ENCODE data around the gene HLF. TPM values are rescaled to one million over a fixed set of nuclear protein-coding genes. Genes with fewer than 3 reads are reported as not detected.
"Not testable (repeated sequence)": the region's sequence is repeated elsewhere in the genome, so short reads cannot be mapped to it uniquely, and the experiment has no call there.

HLF gene
- total RNA-seq, 2 experiments from 2014 or later = 0.19 to 0.32 TPM

- Mint-ChIP-seq H3K4me1 (no peaks in the 10 kb centered on the region), H3K36me3 (no peaks in the 10 kb centered on the region), H3K9me3 (no peaks in the 10 kb centered on the region), H3K27me3 (no peaks in the 10 kb centered on the region), H3K4me3 (no peak overlapping the region), H3K27ac (no peak overlapping the region)
- no peak for DNase-seq
Observed at GRCh38 chr17:55317284-55317683, 52.5 kb downstream of the HLF start.

- no peak for DNase-seq
- H3K36me3 Mint-ChIP-seq = no peaks in the 10 kb centered on the region
- H3K9me3 Mint-ChIP-seq = no peaks in the 10 kb centered on the region
- H3K27me3 Mint-ChIP-seq = no peaks in the 10 kb centered on the region
- no peaks in the 10 kb centered on the region for H3K4me1 Mint-ChIP-seq
- no peak overlapping the region for H3K4me3 Mint-ChIP-seq
- H3K27ac Mint-ChIP-seq = no peak overlapping the region
Observed at GRCh38 chr17:55318081-55318480, 53.3 kb downstream of the HLF start.

- Mint-ChIP-seq H3K4me3 (no peak overlapping the region), H3K4me1 (no peaks in the 10 kb centered on the region), H3K27me3 (no peaks in the 10 kb centered on the region), H3K36me3 (no peaks in the 10 kb centered on the region), H3K9me3 (no peaks in the 10 kb centered on the region), H3K27ac (no peak overlapping the region)
- DNase-seq = no peak
Observed at GRCh38 chr17:55318715-55319487, 54.1 kb downstream of the HLF start.

GRCh38 chr17:55319933-55320593 is 55.3 kb downstream of the HLF start:
- Mint-ChIP-seq H3K9me3 (no peaks in the 10 kb centered on the region), H3K27me3 (no peaks in the 10 kb centered on the region), H3K4me3 (no peak overlapping the region), H3K36me3 (no peaks in the 10 kb centered on the region), H3K4me1 (no peaks in the 10 kb centered on the region), H3K27ac (no peak overlapping the region)
- DNase-seq = no peak

GRCh38 chr17:55320594-55321426 is 56.0 kb downstream of the HLF start:
- Mint-ChIP-seq H3K9me3 (no peaks in the 10 kb centered on the region), H3K27me3 (no peaks in the 10 kb centered on the region), H3K36me3 (no peaks in the 10 kb centered on the region), H3K4me3 (no peak overlapping the region), H3K27ac (no peak overlapping the region), H3K4me1 (no peaks in the 10 kb centered on the region)
- DNase-seq = no peak

- DNase-seq = no peak
- no peaks in the 10 kb centered on the region for H3K27me3 Mint-ChIP-seq
- no peaks in the 10 kb centered on the region for H3K9me3 Mint-ChIP-seq
- H3K27ac Mint-ChIP-seq = no peak overlapping the region
- no peaks in the 10 kb centered on the region for H3K36me3 Mint-ChIP-seq
- no peak overlapping the region for H3K4me3 Mint-ChIP-seq
- H3K4me1 Mint-ChIP-seq = no peaks in the 10 kb centered on the region
Observed at GRCh38 chr17:55321427-55322060, 56.8 kb downstream of the HLF start.

- H3K4me3 Mint-ChIP-seq = no peak overlapping the region
Observed at GRCh38 chr17:55322453-55322985, 57.8 kb downstream of the HLF start.

GRCh38 chr17:55323518-55324295 is 58.9 kb downstream of the HLF start:
- Mint-ChIP-seq H3K4me3 (no peak overlapping the region), H3K36me3 (no peaks in the 10 kb centered on the region), H3K9me3 (no peaks in the 10 kb centered on the region), H3K27ac (no peak overlapping the region), H3K27me3 (no peaks in the 10 kb centered on the region), H3K4me1 (no peaks in the 10 kb centered on the region)
- no peak for DNase-seq

More at GRCh38 chr17:55322453-55322985, 57.8 kb downstream of the HLF start:
- no peaks in the 10 kb centered on the region for H3K36me3 Mint-ChIP-seq
- no peaks in the 10 kb centered on the region for H3K27me3 Mint-ChIP-seq
- no peaks in the 10 kb centered on the region for H3K9me3 Mint-ChIP-seq
- no peaks in the 10 kb centered on the region for H3K4me1 Mint-ChIP-seq
- no peak overlapping the region for H3K27ac Mint-ChIP-seq
- no peak for DNase-seq

- Mint-ChIP-seq H3K9me3 (peaks cover 2% of the 10 kb centered on the region), H3K36me3 (peaks cover 2% of the 10 kb centered on the region), H3K27me3 (no peaks in the 10 kb centered on the region), H3K4me1 (no peaks in the 10 kb centered on the region), H3K27ac (no peak overlapping the region), H3K4me3 (no peak overlapping the region)
- no peak for DNase-seq
Observed at GRCh38 chr17:55324296-55324978, 59.7 kb downstream of the HLF start.

GRCh38 chr17:55325406-55325805 is 60.6 kb downstream of the HLF start:
- peaks cover 2% of the 10 kb centered on the region for H3K9me3 Mint-ChIP-seq
- H3K4me1 Mint-ChIP-seq = no peaks in the 10 kb centered on the region
- no peak overlapping the region for H3K4me3 Mint-ChIP-seq
- H3K36me3 Mint-ChIP-seq = peaks cover 2% of the 10 kb centered on the region
- H3K27me3 Mint-ChIP-seq = no peaks in the 10 kb centered on the region
- no peak overlapping the region for H3K27ac Mint-ChIP-seq
- no peak for DNase-seq

- no peak overlapping the region for H3K4me3 Mint-ChIP-seq
- H3K4me1 Mint-ChIP-seq = no peaks in the 10 kb centered on the region
- DNase-seq = no peak
- H3K27ac Mint-ChIP-seq = no peak overlapping the region
- no peaks in the 10 kb centered on the region for H3K27me3 Mint-ChIP-seq
- peaks cover 2% of the 10 kb centered on the region for H3K36me3 Mint-ChIP-seq
- peaks cover 2% of the 10 kb centered on the region for H3K9me3 Mint-ChIP-seq
Observed at GRCh38 chr17:55326030-55326429, 61.3 kb downstream of the HLF start.

GRCh38 chr17:55327225-55328088 is 62.7 kb downstream of the HLF start:
- Mint-ChIP-seq H3K9me3 (peaks cover 2% of the 10 kb centered on the region), H3K4me3 (no peak overlapping the region), H3K27ac (no peak overlapping the region), H3K36me3 (peaks cover 2% of the 10 kb centered on the region), H3K27me3 (no peaks in the 10 kb centered on the region), H3K4me1 (peaks cover 2% of the 10 kb centered on the region)
- no peak for DNase-seq

GRCh38 chr17:55328514-55328913 is 63.8 kb downstream of the HLF start:
- not testable (repeated sequence) for H3K4me3 Mint-ChIP-seq, H3K36me3 Mint-ChIP-seq, H3K4me1 Mint-ChIP-seq, H3K27ac Mint-ChIP-seq, DNase-seq, H3K27me3 Mint-ChIP-seq, H3K9me3 Mint-ChIP-seq
